ENCODE results near the gene ZNF81. TPM values are rescaled to one million over a fixed set of nuclear protein-coding genes. Genes with fewer than 3 reads are reported as not detected.

ZNF81 gene
- total and polyA plus RNA-seq, 2 of the 13 experiments (the other 11 are each of a cell fraction or from before 2014, with no cell fraction given) = 1.4 to 3.2 TPM

GRCh38 chrX:47796433-47796906 lies 40.2 kb upstream of the ZNF81 start:
- 4% methylated on average over 3 of the region's 3 CpGs for WGBS (ENCODE audit: low lambda C conversion rate)
- intact Hi-C loops (cut with micrococcal nuclease; ENCODE audit: unreplicated experiment) = no loop called here
- no peak for TF ChIP-seq MED1 (CRISPR knock-in tag; IDR thresholded peaks at IDR 0.05)
- no peak for TF ChIP-seq DBP (CRISPR knock-in tag; IDR thresholded peaks at IDR 0.05; ENCODE audit: not compliant biosample characterization)
- no peak for TF ChIP-seq MYPOP (CRISPR knock-in tag; IDR thresholded peaks at IDR 0.05)
- no peak for TF ChIP-seq ARID3A (IDR thresholded peaks at IDR 0.05; ENCODE audit: low read depth, low read length)
- no peak for TF ChIP-seq CCAR2 (optimal IDR thresholded peaks at IDR 0.05; ENCODE audit: low read depth, low read length)
- no peak for TF ChIP-seq ZNF281 (CRISPR knock-in tag; IDR thresholded peaks at IDR 0.05; ENCODE audit: borderline replicate concordance)
- TF ChIP-seq MAZ (IDR thresholded peaks at IDR 0.05; ENCODE audit: borderline replicate concordance, low read depth, low read length) = no peak
- no peak for TF ChIP-seq MAZ (CRISPR knock-in tag; IDR thresholded peaks at IDR 0.05; ENCODE audit: low read depth)
- TF ChIP-seq HOXA7 (CRISPR knock-in tag; IDR thresholded peaks at IDR 0.05) = no peak

More at GRCh38 chrX:47796433-47796906, 40.2 kb upstream of the ZNF81 start:
- Histone ChIP-seq H3K27ac (ENCODE audit: extremely low read length, insufficient read depth, low read length) (no peak overlapping the region), H3K4me1 (ENCODE audit: insufficient read depth, low read length) (no peaks in the 10 kb centered on the region), H3K79me2 (ENCODE audit: insufficient read depth, low read length) (no peaks in the 10 kb centered on the region), H3K9ac (ENCODE audit: insufficient read depth, low read depth, low read length) (no peak overlapping the region), H2AFZ (ENCODE audit: low read length) (no peak overlapping the region), H3K4me3 (replicated peaks in 1 of 3; ENCODE audit: insufficient read depth in 1 of 3, low read depth in 2 of 3, low read length in 3 of 3) (no peak overlapping the region), H3K9me3 (ENCODE audit: low read length) (no peaks in the 10 kb centered on the region), H3K27me3 (ENCODE audit: control insufficient read depth in 1 of 2, insufficient read depth in 2 of 2, low read length in 2 of 2) (no peaks in the 10 kb centered on the region), H4K20me1 (ENCODE audit: insufficient read depth, low read length) (no peaks in the 10 kb centered on the region), H3K36me3 (replicated peaks in 1 of 2; ENCODE audit: control insufficient read depth in 1 of 2, insufficient read depth in 2 of 2, low read length in 2 of 2) (no peaks in the 10 kb centered on the region), H3K4me2 (ENCODE audit: low read depth, low read length) (no peak overlapping the region)
- ATAC-seq = no peak
- POLR2A ChIA-PET = no interaction called here
- BruUV-seq (replicated peaks) = no TSS peak
- CTCF ChIA-PET (ENCODE audit: low intra/inter-chr PET ratio, low total read pairs) = no interaction called here
- no peak for DNase-seq (ENCODE audit: low spot score)
- no peak for FAIRE-seq
- in situ Hi-C loops (cut with HindIII; ENCODE audit: extremely low pct_ligation_motif_present, low pct_unique_long_range_greater_than_20kb) = no loop called here
